ENCODE data around the gene MRPS31.

- TF ChIP-seq CTCF (IDR thresholded peaks at IDR 0.05), result no peak
- no peak for TF ChIP-seq POLR2A (IDR thresholded peaks at IDR 0.05)
- TF ChIP-seq POLR2AphosphoS5 (IDR thresholded peaks at IDR 0.05), result no peak
These were observed 64.6 kb downstream of the MRPS31 start for GRCh38 chr13:40706439-40706838.

Data from suprapubic skin (tissue), 4 donors.